Smooth muscle cell (in vitro differentiated cells): ENCODE data around the gene PTMS. TPM values are rescaled to one million over a fixed set of nuclear protein-coding genes. Genes with fewer than 3 reads are reported as not detected.

ENCODE experiments used
- DNase-seq: peaks from one replicate; lab custom pipeline; 2025; ENCODE audit not compliant: unreplicated experiment; lab: John Stamatoyannopoulos, UW
- H2AFZ ChIP-seq: fragments of 200-600 bp; sonication (generic); 2 replicates; pipeline ENCODE4 v1.6.0; 2016; ENCODE audit warnings: antibody characterized with exemption, low read depth, mild to moderate bottlenecking
- H3F3A ChIP-seq: fragments of 200-600 bp; sonication (generic); 2 replicates; pipeline ENCODE4 v1.6.0; 2017; ENCODE audit warnings: antibody characterized with exemption, low read depth
- H3K27ac ChIP-seq: fragments of 200-600 bp; sonication (generic); 2 replicates; pipeline ENCODE4 v1.5.1; 2016; ENCODE audit warnings: low read depth, mild to moderate bottlenecking
- H3K27me3 ChIP-seq: fragments of 200-600 bp; sonication (generic); 2 replicates; pipeline ENCODE4 v1.6.1; 2016; ENCODE audit warnings: low read depth, mild to moderate bottlenecking
- H3K36me3 ChIP-seq: fragments of 200-600 bp; sonication (generic); 2 replicates; pipeline ENCODE4 v1.5.1; 2016; ENCODE audit warnings: low read depth
- H3K4me1 ChIP-seq: fragments of 200-600 bp; sonication (generic); 2 replicates; pipeline ENCODE4 v1.5.1; 2016; ENCODE audit warnings: low read depth
- H3K4me2 ChIP-seq: fragments of 200-600 bp; sonication (generic); 2 replicates; pipeline ENCODE4 v1.6.0; 2016; ENCODE audit warnings: mild to moderate bottlenecking
- H3K4me3 ChIP-seq: fragments of 200-600 bp; sonication (generic); 2 replicates; pipeline ENCODE4 v1.5.1; 2016; ENCODE audit warnings: mild to moderate bottlenecking
- H3K79me2 ChIP-seq: fragments of 200-600 bp; sonication (generic); 2 replicates; pipeline ENCODE4 v1.6.0; 2016; ENCODE audit warnings: low read depth, mild to moderate bottlenecking
- H3K9ac ChIP-seq: fragments of 200-600 bp; sonication (generic); 2 replicates; pipeline ENCODE4 v1.6.0; 2016; ENCODE audit warnings: low read depth
- H3K9me3 ChIP-seq: fragments of 200-600 bp; sonication (generic); replicated peaks from 2 replicates; pipeline ENCODE4 v1.5.1; 2016; ENCODE audit warnings: low read depth
- H4K20me1 ChIP-seq: fragments of 200-600 bp; sonication (generic); 2 replicates; pipeline ENCODE4 v1.6.0; 2016; ENCODE audit warnings: low read depth
- WGBS: methylation state at CpG from one replicate; pipeline ENCODE4 v1.1.7; 2016; ENCODE audit warnings: low lambda C conversion rate; 5-methylcytosine and 5-hydroxymethylcytosine counted together
- polyA plus RNA-seq: library from polyadenylated mRNA; unstranded; fragments of >200 nt; fragmentation: Nextera tagmentation; extraction: Ambion mirVana; gene quantifications from 2 replicates; pipeline ENCODE4 v1.2.1, GENCODE V29; 2016
- total RNA-seq: library from RNA; depleted of rRNA; stranded (reverse); fragments of >200 nt; gene quantifications from 2 replicates; pipeline ENCODE4 v1.2.3, GENCODE V29; 2014
- TF ChIP-seq, protein P1 (sequence below): fragments of 200-600 bp; sonication (generic); IDR thresholded peaks from 2 replicates; pipeline ENCODE4 v1.5.1; 2017; ENCODE audit warnings: borderline replicate concordance, mild to moderate bottlenecking, antibody characterized with exemption; ENCODE audit not compliant: insufficient read depth, poor library complexity, severe bottlenecking

Gene PTMS
- total and polyA plus RNA-seq, 2 experiments from 2014 or later, result 115 to 379 TPM

DNA sequence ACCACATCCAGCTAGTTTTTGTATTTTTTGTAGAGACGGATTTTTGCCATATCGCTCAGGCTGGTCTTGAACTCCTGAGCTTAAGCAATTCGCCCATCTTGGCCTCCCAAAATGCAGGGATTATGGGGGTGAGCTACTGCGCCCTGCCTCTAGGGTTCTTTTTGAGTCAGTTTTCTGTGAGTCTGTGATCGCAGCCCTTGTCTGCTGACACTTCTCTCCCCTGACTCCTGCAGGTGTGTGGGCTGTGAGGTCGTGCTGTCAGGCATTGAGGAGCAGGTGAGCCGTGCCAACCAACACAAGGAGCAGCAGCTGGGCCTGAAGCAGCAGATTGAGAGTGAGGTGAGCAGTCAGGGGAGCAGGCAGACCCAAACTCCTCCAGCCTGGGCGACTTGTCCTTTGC, 36.0 kb upstream of the PTMS start:
- H3K79me2 ChIP-seq, result no peaks in the 10 kb centered on the region
- no peaks in the 10 kb centered on the region for H4K20me1 ChIP-seq
- H3K27me3 ChIP-seq, result no peaks in the 10 kb centered on the region
- no peak overlapping the region for H3K27ac ChIP-seq
- peaks cover 9% of the 10 kb centered on the region for H3F3A ChIP-seq
- H3K4me2 ChIP-seq, result no peak overlapping the region
- no peak overlapping the region for H3K9ac ChIP-seq
- H2AFZ ChIP-seq, result no peak overlapping the region
- H3K4me1 ChIP-seq, result no peaks in the 10 kb centered on the region
- peaks cover 13% of the 10 kb centered on the region for H3K36me3 ChIP-seq
- no peaks in the 10 kb centered on the region for H3K9me3 ChIP-seq
- TF ChIP-seq, protein P1, sequence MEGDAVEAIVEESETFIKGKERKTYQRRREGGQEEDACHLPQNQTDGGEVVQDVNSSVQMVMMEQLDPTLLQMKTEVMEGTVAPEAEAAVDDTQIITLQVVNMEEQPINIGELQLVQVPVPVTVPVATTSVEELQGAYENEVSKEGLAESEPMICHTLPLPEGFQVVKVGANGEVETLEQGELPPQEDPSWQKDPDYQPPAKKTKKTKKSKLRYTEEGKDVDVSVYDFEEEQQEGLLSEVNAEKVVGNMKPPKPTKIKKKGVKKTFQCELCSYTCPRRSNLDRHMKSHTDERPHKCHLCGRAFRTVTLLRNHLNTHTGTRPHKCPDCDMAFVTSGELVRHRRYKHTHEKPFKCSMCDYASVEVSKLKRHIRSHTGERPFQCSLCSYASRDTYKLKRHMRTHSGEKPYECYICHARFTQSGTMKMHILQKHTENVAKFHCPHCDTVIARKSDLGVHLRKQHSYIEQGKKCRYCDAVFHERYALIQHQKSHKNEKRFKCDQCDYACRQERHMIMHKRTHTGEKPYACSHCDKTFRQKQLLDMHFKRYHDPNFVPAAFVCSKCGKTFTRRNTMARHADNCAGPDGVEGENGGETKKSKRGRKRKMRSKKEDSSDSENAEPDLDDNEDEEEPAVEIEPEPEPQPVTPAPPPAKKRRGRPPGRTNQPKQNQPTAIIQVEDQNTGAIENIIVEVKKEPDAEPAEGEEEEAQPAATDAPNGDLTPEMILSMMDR, result no peak
- no peak overlapping the region for H3K4me3 ChIP-seq
- no peak for DNase-seq
- 97% methylated on average over 8 of the region's 8 CpGs for WGBS

DNA sequence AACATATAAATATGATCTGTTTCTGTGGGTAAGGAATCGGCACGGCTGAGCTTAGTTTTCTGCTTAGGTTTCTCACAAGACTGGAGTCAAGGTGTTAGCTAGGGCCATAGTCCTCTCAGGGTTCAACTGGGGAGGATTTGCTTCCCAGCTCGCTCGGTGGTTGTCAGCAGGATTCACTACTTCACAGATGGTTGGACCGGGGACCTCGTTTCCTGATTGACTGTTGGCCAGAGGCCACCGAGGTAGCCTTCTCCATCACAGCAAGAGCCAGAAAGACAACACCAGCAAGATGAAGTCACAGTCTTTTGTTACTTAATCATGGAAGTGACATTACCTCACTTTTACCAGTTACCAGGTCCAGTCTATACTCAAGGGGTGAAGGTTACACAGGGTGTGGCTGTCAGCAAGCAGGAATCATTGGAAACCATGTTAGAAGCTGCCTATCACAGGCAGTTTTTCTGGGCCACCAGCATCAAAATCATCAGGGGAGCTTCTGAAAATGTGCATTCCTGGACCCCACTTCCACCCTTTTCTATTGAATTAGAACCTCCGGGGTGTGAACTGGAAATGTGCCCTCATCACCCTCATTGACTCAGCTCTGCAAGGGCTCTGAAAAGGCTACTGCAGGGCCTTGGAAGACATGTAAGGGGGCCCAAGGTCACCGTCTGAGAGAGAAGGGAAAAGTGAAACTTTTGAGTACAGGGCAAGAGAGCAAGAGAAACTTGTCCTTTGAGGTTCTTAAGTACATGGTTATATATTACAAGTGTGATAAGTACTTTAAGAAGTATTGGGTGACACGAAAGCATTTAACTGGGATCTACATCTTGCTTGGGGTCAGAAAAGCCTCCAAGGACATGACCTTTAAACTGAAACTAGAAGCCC, 31.4 kb upstream of the PTMS start:
- DNase-seq, result no peak
- Histone ChIP-seq H3K4me1 (no peaks in the 10 kb centered on the region), H3K9me3 (no peaks in the 10 kb centered on the region), H3K36me3 (peaks cover 6% of the 10 kb centered on the region), H3K79me2 (no peaks in the 10 kb centered on the region), H3K27ac (no peak overlapping the region), H3K9ac (no peak overlapping the region), H3F3A (peaks cover 9% of the 10 kb centered on the region), H4K20me1 (no peaks in the 10 kb centered on the region), H2AFZ (no peak overlapping the region), H3K4me3 (no peak overlapping the region), H3K4me2 (no peak overlapping the region), H3K27me3 (no peaks in the 10 kb centered on the region)
- 97% methylated on average over 10 of the region's 10 CpGs for WGBS
- TF ChIP-seq, protein P1, result no peak

DNA sequence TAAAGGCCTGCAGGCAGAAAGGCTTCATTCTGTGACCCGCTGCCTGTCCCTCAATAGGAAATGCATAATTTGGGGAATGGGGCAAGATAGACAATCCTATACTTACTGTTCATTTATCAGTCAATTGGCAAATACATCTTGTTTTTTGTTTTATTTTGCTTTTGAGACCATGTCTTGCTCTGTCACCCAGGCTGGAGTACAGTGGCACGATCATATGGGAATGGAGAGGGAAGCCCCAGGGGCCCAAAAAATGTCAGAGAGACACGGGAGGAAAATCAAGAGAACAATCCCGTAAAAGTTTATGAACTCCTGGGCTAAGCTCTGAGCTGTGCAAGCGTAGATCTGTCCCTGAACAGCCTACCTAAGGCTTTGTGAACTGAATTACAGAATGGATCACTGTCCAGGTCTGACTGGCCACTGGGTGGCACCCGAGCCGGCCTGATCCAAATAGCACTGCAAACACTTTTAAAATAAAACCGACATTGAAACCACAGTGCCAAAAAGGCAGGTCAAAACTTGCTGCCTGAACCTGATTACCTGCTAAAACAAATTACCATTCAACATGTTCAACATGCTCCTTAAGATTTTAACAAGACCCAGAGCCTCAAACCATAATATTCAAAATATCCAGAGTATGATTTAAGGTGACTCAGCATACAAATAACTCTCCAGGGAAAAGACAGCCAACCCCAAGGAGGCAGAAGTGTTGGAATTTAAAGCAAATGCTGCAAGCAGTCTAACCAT, 30.5 kb upstream of the PTMS start:
- no peak overlapping the region for H3K4me2 ChIP-seq

More for the DNA sequence above, 30.5 kb upstream of the PTMS start:
- Histone ChIP-seq H3K27ac (no peak overlapping the region), H3K4me1 (no peaks in the 10 kb centered on the region), H3K79me2 (no peaks in the 10 kb centered on the region), H3K27me3 (no peaks in the 10 kb centered on the region), H3K4me3 (no peak overlapping the region), H4K20me1 (no peaks in the 10 kb centered on the region), H3F3A (peaks cover 9% of the 10 kb centered on the region), H3K9me3 (no peaks in the 10 kb centered on the region), H3K9ac (no peak overlapping the region), H3K36me3 (no peaks in the 10 kb centered on the region), H2AFZ (no peak overlapping the region)
- WGBS, result 50% methylated on average over 8 of the region's 8 CpGs
- no peak for DNase-seq
- TF ChIP-seq, protein P1, result peak; percentile 64
